Measurements from ENCODE around the gene RAD51B.

The RAD51B gene

DNA sequence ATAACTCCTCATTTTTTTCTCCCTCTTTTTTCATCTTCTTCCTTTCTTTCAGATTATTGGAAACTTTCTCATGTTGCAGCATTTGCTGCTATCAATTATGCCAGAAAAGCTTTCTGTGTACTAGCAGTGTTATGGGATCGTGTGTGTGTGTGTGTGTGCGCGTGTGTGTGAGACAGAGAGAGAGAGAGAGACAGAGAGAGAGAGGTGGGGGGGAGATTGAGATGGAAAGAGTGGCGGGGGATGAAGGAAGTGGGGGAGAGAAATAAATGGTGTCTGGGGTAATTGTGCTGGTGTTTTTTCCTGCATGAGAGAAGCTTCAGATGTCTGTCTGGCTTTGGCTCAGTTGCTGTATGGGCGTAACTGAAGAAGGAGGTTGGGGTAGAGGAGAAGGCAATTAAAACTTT is 268.9 kb downstream of the RAD51B start:
- Histone ChIP-seq H3K27me3 (ENCODE audit: insufficient read depth, poor library complexity, severe bottlenecking) (no peaks in the 10 kb centered on the region), H3K4me3 (replicated peaks; ENCODE audit: insufficient read depth, low read length) (no peak overlapping the region), H3K27ac (replicated peaks) (no peak overlapping the region)
- no peak for DNase-seq (ENCODE audit: low read depth in 1 of 2, low spot score in 1 of 2)
- TF ChIP-seq SPI1 (IDR thresholded peaks at IDR 0.05; ENCODE audit: borderline replicate concordance, low read depth) (no peak), POLR2AphosphoS5 (IDR thresholded peaks at IDR 0.05; ENCODE audit: low read depth) (no peak), GABPA (IDR thresholded peaks at IDR 0.05; ENCODE audit: low read depth) (no peak)
- TF ChIP-seq, protein P1, sequence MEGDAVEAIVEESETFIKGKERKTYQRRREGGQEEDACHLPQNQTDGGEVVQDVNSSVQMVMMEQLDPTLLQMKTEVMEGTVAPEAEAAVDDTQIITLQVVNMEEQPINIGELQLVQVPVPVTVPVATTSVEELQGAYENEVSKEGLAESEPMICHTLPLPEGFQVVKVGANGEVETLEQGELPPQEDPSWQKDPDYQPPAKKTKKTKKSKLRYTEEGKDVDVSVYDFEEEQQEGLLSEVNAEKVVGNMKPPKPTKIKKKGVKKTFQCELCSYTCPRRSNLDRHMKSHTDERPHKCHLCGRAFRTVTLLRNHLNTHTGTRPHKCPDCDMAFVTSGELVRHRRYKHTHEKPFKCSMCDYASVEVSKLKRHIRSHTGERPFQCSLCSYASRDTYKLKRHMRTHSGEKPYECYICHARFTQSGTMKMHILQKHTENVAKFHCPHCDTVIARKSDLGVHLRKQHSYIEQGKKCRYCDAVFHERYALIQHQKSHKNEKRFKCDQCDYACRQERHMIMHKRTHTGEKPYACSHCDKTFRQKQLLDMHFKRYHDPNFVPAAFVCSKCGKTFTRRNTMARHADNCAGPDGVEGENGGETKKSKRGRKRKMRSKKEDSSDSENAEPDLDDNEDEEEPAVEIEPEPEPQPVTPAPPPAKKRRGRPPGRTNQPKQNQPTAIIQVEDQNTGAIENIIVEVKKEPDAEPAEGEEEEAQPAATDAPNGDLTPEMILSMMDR (IDR thresholded peaks at IDR 0.05; ENCODE audit: insufficient read depth, low read length), result no peak
- TF ChIP-seq, protein P2, sequence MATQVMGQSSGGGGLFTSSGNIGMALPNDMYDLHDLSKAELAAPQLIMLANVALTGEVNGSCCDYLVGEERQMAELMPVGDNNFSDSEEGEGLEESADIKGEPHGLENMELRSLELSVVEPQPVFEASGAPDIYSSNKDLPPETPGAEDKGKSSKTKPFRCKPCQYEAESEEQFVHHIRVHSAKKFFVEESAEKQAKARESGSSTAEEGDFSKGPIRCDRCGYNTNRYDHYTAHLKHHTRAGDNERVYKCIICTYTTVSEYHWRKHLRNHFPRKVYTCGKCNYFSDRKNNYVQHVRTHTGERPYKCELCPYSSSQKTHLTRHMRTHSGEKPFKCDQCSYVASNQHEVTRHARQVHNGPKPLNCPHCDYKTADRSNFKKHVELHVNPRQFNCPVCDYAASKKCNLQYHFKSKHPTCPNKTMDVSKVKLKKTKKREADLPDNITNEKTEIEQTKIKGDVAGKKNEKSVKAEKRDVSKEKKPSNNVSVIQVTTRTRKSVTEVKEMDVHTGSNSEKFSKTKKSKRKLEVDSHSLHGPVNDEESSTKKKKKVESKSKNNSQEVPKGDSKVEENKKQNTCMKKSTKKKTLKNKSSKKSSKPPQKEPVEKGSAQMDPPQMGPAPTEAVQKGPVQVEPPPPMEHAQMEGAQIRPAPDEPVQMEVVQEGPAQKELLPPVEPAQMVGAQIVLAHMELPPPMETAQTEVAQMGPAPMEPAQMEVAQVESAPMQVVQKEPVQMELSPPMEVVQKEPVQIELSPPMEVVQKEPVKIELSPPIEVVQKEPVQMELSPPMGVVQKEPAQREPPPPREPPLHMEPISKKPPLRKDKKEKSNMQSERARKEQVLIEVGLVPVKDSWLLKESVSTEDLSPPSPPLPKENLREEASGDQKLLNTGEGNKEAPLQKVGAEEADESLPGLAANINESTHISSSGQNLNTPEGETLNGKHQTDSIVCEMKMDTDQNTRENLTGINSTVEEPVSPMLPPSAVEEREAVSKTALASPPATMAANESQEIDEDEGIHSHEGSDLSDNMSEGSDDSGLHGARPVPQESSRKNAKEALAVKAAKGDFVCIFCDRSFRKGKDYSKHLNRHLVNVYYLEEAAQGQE (IDR thresholded peaks at IDR 0.05; ENCODE audit: insufficient replicate concordance, low read depth), result no peak

DNA sequence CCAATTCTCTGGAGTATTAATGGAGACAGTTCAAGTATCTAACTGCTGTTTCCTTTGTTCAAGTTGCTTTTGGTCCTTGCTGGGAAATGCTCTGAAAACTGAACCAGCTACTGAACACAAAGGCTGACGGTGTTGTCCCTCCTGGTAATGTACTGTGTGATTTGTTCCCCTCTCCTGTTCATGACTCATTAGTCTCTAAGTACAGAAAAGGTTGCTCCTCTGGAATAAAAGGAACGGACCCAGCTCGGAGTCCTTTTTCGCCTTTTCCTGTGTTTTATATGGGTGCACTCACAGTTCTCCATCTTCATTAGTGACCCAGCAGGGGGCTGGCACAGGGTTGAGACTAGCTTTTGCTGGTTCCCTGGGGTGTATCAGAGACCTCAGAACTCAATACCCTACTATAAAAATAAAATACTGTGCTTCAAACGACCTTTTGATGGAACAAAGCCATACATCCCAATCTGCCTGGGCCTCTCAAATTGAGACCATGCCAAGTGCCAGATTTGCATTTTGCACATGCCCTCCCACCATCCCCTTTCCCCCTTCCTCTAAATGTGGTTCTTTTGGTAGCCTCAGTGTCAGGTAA is 269.7 kb downstream of the RAD51B start:
- DNase-seq (ENCODE audit: low read depth in 1 of 2, low spot score in 1 of 2), result no peak
- H3K27ac ChIP-seq (replicated peaks), result no peak overlapping the region
- no peaks in the 10 kb centered on the region for H3K27me3 ChIP-seq (ENCODE audit: insufficient read depth, poor library complexity, severe bottlenecking)
- no peak overlapping the region for H3K4me3 ChIP-seq (replicated peaks; ENCODE audit: insufficient read depth, low read length)
- TF ChIP-seq POLR2AphosphoS5 (IDR thresholded peaks at IDR 0.05; ENCODE audit: low read depth), result no peak
- TF ChIP-seq, protein P2 (IDR thresholded peaks at IDR 0.05; ENCODE audit: insufficient replicate concordance, low read depth), result no peak
- no peak for TF ChIP-seq SPI1 (IDR thresholded peaks at IDR 0.05; ENCODE audit: borderline replicate concordance, low read depth)
- no peak for TF ChIP-seq GABPA (IDR thresholded peaks at IDR 0.05; ENCODE audit: low read depth)
- TF ChIP-seq, protein P1 (IDR thresholded peaks at IDR 0.05; ENCODE audit: insufficient read depth, low read length), result no peak

DNA sequence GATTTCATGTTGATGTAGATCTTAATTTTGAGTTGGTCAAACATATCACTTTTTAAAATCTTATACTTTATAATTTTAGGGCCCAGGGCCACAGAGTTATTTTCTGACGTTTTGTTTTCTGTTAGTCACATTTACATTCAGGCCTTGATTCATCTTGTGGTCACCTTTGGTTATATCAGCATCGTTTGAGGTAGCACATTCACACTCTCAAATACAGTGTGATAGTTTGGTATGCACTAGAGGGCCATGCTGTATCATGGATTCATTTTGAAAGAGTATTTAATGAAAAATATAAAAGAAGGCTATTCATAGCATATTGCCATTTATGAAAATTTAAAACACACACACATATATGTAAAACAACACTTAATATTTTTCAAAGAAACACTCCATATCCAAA is 274.6 kb downstream of the RAD51B start:
- H3K27ac ChIP-seq (replicated peaks), result no peak overlapping the region
- TF ChIP-seq, protein P2 (IDR thresholded peaks at IDR 0.05; ENCODE audit: insufficient replicate concordance, low read depth), result no peak
- TF ChIP-seq SPI1 (IDR thresholded peaks at IDR 0.05; ENCODE audit: borderline replicate concordance, low read depth) (no peak), GABPA (IDR thresholded peaks at IDR 0.05; ENCODE audit: low read depth) (no peak), POLR2AphosphoS5 (IDR thresholded peaks at IDR 0.05; ENCODE audit: low read depth) (no peak)
- TF ChIP-seq, protein P1 (IDR thresholded peaks at IDR 0.05; ENCODE audit: insufficient read depth, low read length), result no peak
- no peaks in the 10 kb centered on the region for H3K27me3 ChIP-seq (ENCODE audit: insufficient read depth, poor library complexity, severe bottlenecking)

More for the DNA sequence above, 274.6 kb downstream of the RAD51B start:
- no peak overlapping the region for H3K4me3 ChIP-seq (replicated peaks; ENCODE audit: insufficient read depth, low read length)
- no peak for DNase-seq (ENCODE audit: low read depth in 1 of 2, low spot score in 1 of 2)

Data from HL-60 (cell line).